Right ventricle myocardium superior (tissue), 1 donor: ENCODE data around the gene MOB3B. TPM values are rescaled to one million over a fixed set of nuclear protein-coding genes. Genes with fewer than 3 reads are reported as not detected.

Experiments
- ATAC-seq: fragments of 200-7000 bp; cut with Tn5 transposase; one replicate; pipeline ENCODE4 v1.9.1; 2020; ENCODE audit warnings: mild to moderate bottlenecking; ENCODE audit not compliant: poor library complexity
- DNase-seq: peaks from one replicate; pipeline ENCODE4 v3.0.0-alpha.2; 2020
- intact Hi-C: fragments of 100-400 bp; cut with DNase I; formaldehyde crosslinking; loops from one replicate; pipeline ENCODE4 v1.11.2; 2022
- total RNA-seq: library from RNA; stranded (reverse); fragmentation: NEBNext Ultra II Directional; extraction: Animal tissue kit (Norgen Biotek cat#: 25700); gene quantifications from one replicate; pipeline ENCODE4 v1.2.1, GENCODE V29; 2021
- donor health status: DM: no; HTN: yes; CAD: no; lungs with severe emphysema.

The MOB3B gene
- total RNA-seq, 1 donor from 2014 or later: 1.5 TPM

GRCh38 chr9:27495480-27496134, 34.0 kb downstream of the MOB3B start:
- peak; percentile 79 for ATAC-seq
- DNase-seq: no peak
- intact Hi-C loops: no loop called here

GRCh38 chr9:27491154-27491553, 38.5 kb downstream of the MOB3B start:
- DNase-seq (no peak), ATAC-seq (no peak)
- intact Hi-C loops: no loop called here

- no peak for DNase-seq
- ATAC-seq: no peak
- intact Hi-C loops: loop anchor here (10.0 kb wide), 2 partner anchors 56 to 64 kb away; no protein-coding TSS in a partner anchor
Observed at GRCh38 chr9:27489087-27489876, 40.3 kb downstream of the MOB3B start.

- no peak for ATAC-seq
- intact Hi-C loops: loop anchor here (10.0 kb wide), 2 partner anchors 57 to 63 kb away; no protein-coding TSS in a partner anchor
- no peak for DNase-seq
Observed at GRCh38 chr9:27487927-27488326, 41.7 kb downstream of the MOB3B start.

- intact Hi-C loops: loop anchor here (10.0 kb wide), 2 partner anchors 58 to 62 kb away; no protein-coding TSS in a partner anchor
- no peak for DNase-seq
- no peak for ATAC-seq
Observed at GRCh38 chr9:27487128-27487640, 42.4 kb downstream of the MOB3B start.

- ATAC-seq: no peak
- intact Hi-C loops: loop anchor here (10.0 kb wide), 2 partner anchors 60 kb away; no protein-coding TSS in a partner anchor
Observed at GRCh38 chr9:27485158-27485557, 44.5 kb downstream of the MOB3B start.

GRCh38 chr9:27483576-27483975, 46.0 kb downstream of the MOB3B start:
- DNase-seq (no peak), ATAC-seq (no peak)
- intact Hi-C loops: loop anchor here (10.0 kb wide), 2 partner anchors 59 to 61 kb away; no protein-coding TSS in a partner anchor

More at GRCh38 chr9:27485158-27485557, 44.5 kb downstream of the MOB3B start:
- DNase-seq: no peak

- ATAC-seq: no peak
- intact Hi-C loops: loop anchor here (10.0 kb wide), 2 partner anchors 58 to 62 kb away; no protein-coding TSS in a partner anchor
- DNase-seq: no peak
Observed at GRCh38 chr9:27482709-27483108, 46.9 kb downstream of the MOB3B start.

- ATAC-seq: no peak
- intact Hi-C loops: no loop called here
- no peak for DNase-seq
Observed at GRCh38 chr9:27478322-27478721, 51.3 kb downstream of the MOB3B start.

- ATAC-seq: no peak
- intact Hi-C loops: no loop called here
- no peak for DNase-seq
Observed at GRCh38 chr9:27476870-27477515, 52.6 kb downstream of the MOB3B start.

GRCh38 chr9:27475057-27475595, 54.5 kb downstream of the MOB3B start:
- DNase-seq (no peak), ATAC-seq (peak; percentile 46)
- intact Hi-C loops: no loop called here

GRCh38 chr9:27474305-27474704, 55.3 kb downstream of the MOB3B start:
- intact Hi-C loops: no loop called here
- ATAC-seq (peak; percentile 34), DNase-seq (no peak)

GRCh38 chr9:27473111-27473529, 56.5 kb downstream of the MOB3B start:
- ATAC-seq (peak; percentile 68), DNase-seq (peak; percentile 54)
- intact Hi-C loops: no loop called here

GRCh38 chr9:27472195-27472594, 57.4 kb downstream of the MOB3B start:
- ATAC-seq: peak; percentile 52
- intact Hi-C loops: no loop called here
- DNase-seq: peak; percentile 51

- intact Hi-C loops: no loop called here
- ATAC-seq: no peak
Observed at GRCh38 chr9:27471789-27472188, 57.8 kb downstream of the MOB3B start.

GRCh38 chr9:27471366-27471765, 58.2 kb downstream of the MOB3B start:
- DNase-seq (no peak), ATAC-seq (no peak)
- intact Hi-C loops: no loop called here

More at GRCh38 chr9:27471789-27472188, 57.8 kb downstream of the MOB3B start:
- DNase-seq: no peak

- DNase-seq: no peak
- ATAC-seq: no peak
- intact Hi-C loops: no loop called here
Observed at GRCh38 chr9:27470291-27470856, 59.2 kb downstream of the MOB3B start.

- intact Hi-C loops: no loop called here
- no peak for DNase-seq
- ATAC-seq: no peak
Observed at GRCh38 chr9:27469550-27469949, 60.1 kb downstream of the MOB3B start.
